Endothelial cell of umbilical vein (primary cell): ENCODE results near the gene NDUFS8.

ENCODE experiments used
- CTCF ChIP-seq, 2 donors: IDR thresholded peaks; 1 replicate in 1 of 2; 2 replicates in 1 of 2; pipeline ENCODE4 v1.5.1; 2011; ENCODE audit warnings: low read length in 2 of 2, mild to moderate bottlenecking in 2 of 2, moderate library complexity in 2 of 2, control low read depth in 1 of 2, inconsistent platforms in 1 of 2, low read depth in 1 of 2; ENCODE audit not compliant: insufficient read depth in 1 of 2; ENCODE audit errors: extremely low read depth in 1 of 2
- EZH2 ChIP-seq: IDR thresholded peaks from 2 replicates; pipeline ENCODE4 v1.6.1; 2012; ENCODE audit warnings: borderline replicate concordance, low read depth, mild to moderate bottlenecking, moderate library complexity, low read length, inconsistent platforms; ENCODE audit not compliant: severe bottlenecking
- FOS ChIP-seq: IDR thresholded peaks from 2 replicates; pipeline ENCODE4 v1.6.1; 2011; ENCODE audit warnings: mild to moderate bottlenecking, low read length, moderate library complexity, borderline replicate concordance; ENCODE audit not compliant: insufficient read depth
- JUN ChIP-seq: IDR thresholded peaks from 2 replicates; pipeline ENCODE4 v1.6.1; 2011; ENCODE audit warnings: borderline replicate concordance, low read depth; ENCODE audit not compliant: insufficient read length, insufficient read depth
- MAX ChIP-seq: IDR thresholded peaks from 2 replicates; pipeline ENCODE4 v1.6.1; 2011; ENCODE audit not compliant: insufficient read depth, insufficient read length
- MYC ChIP-seq: IDR thresholded peaks from one replicate; pipeline ENCODE4 v1.6.1; 2011; ENCODE audit warnings: mild to moderate bottlenecking, low read depth, low read length
- POLR2A ChIP-seq: IDR thresholded peaks from 2 replicates; pipeline ENCODE4 v1.6.1; 2012; ENCODE audit warnings: low read depth, mild to moderate bottlenecking, control low read depth, low read length
- POLR2AphosphoS5 ChIP-seq: IDR thresholded peaks from 2 replicates; pipeline ENCODE4 v1.6.1; 2012; ENCODE audit warnings: low read depth, mild to moderate bottlenecking, control low read depth, low read length, moderate library complexity; ENCODE audit not compliant: insufficient read depth

GRCh38 chr11:68016161-68016903 lies 14.1 kb upstream of the NDUFS8 start:
- TF ChIP-seq CTCF (IDR thresholded peaks at IDR 0.05; ENCODE audit: extremely low read depth in 1 of 2, insufficient read depth in 1 of 2, low read depth in 1 of 2, low read length in 2 of 2) (no peak), JUN (no peak), POLR2AphosphoS5 (no peak), EZH2 (no peak), POLR2A (no peak), MAX (no peak), FOS (no peak), MYC (no peak)
